GM19324 (cell line): ENCODE measurements around the gene TCF23.
"Not testable (repeated sequence)": the region's sequence is repeated elsewhere in the genome, so short reads cannot be mapped to it uniquely, and the experiment has no call there.

ENCODE experiments used
- ATAC-seq: cut with Tn5 transposase; IDR thresholded peaks from one replicate; pipeline ENCODE4 v1.9.1; 2021; ENCODE audit warnings: mild to moderate bottlenecking, moderate library complexity; ENCODE audit not compliant: unreplicated experiment, low FRiP score

The TCF23 gene

GRCh38 chr2:27148801-27149439 lies at the start of gene TCF23:
Gene TCF23, plus strand, starts transcription at chr2:27149004. Its CDS starts 130 bp downstream, at chr2:27149134.
- ATAC-seq, result no peak

GRCh38 chr2:27099334-27099955 lies 49.4 kb upstream of the TCF23 start:
- no peak for ATAC-seq

GRCh38 chr2:27100036-27100435 lies 48.8 kb upstream of the TCF23 start:
- ATAC-seq, result no peak

- no peak for ATAC-seq
These were observed 46.5 kb upstream of the TCF23 start for GRCh38 chr2:27102329-27102728.

GRCh38 chr2:27105981-27106380 lies 42.8 kb upstream of the TCF23 start:
- ATAC-seq, result no peak

GRCh38 chr2:27108221-27108620 lies 40.6 kb upstream of the TCF23 start:
- no peak for ATAC-seq

GRCh38 chr2:27109083-27109482 lies 39.7 kb upstream of the TCF23 start:
- ATAC-seq, result no peak

GRCh38 chr2:27110603-27111352 lies 38.0 kb upstream of the TCF23 start:
- ATAC-seq, result not testable (repeated sequence)

- not testable (repeated sequence) for ATAC-seq
These were observed 37.3 kb upstream of the TCF23 start for GRCh38 chr2:27111392-27112078.

GRCh38 chr2:27115519-27115918 lies 33.3 kb upstream of the TCF23 start:
- no peak for ATAC-seq

GRCh38 chr2:27117995-27118524 lies 30.7 kb upstream of the TCF23 start:
- no peak for ATAC-seq

- ATAC-seq, result no peak
These were observed 30.1 kb upstream of the TCF23 start, which contains the start of gene CGREF1 for GRCh38 chr2:27118525-27119329. Gene CGREF1, minus strand, starts transcription at chr2:27119128. Its CDS starts 14,762 bp downstream, at chr2:27104366.

- ATAC-seq, result not testable (repeated sequence)
These were observed 29.5 kb upstream of the TCF23 start for GRCh38 chr2:27119330-27119670.

GRCh38 chr2:27121906-27122305 lies 26.9 kb upstream of the TCF23 start:
- no peak for ATAC-seq

- ATAC-seq, result no peak
These were observed 26.0 kb upstream of the TCF23 start for GRCh38 chr2:27122791-27123190.

GRCh38 chr2:27123302-27124150 lies 25.3 kb upstream of the TCF23 start, which contains the start of gene ABHD1:
Gene ABHD1, plus strand, starts transcription at chr2:27123815. Its CDS starts 134 bp downstream, at chr2:27123949.
- ATAC-seq, result no peak

- no peak for ATAC-seq
These were observed 23.7 kb upstream of the TCF23 start for GRCh38 chr2:27125104-27125503.

- ATAC-seq, result no peak
These were observed 22.5 kb upstream of the TCF23 start for GRCh38 chr2:27126252-27126710.
